ENCODE measurements around the gene R3HDM2.

Gene R3HDM2

DNA sequence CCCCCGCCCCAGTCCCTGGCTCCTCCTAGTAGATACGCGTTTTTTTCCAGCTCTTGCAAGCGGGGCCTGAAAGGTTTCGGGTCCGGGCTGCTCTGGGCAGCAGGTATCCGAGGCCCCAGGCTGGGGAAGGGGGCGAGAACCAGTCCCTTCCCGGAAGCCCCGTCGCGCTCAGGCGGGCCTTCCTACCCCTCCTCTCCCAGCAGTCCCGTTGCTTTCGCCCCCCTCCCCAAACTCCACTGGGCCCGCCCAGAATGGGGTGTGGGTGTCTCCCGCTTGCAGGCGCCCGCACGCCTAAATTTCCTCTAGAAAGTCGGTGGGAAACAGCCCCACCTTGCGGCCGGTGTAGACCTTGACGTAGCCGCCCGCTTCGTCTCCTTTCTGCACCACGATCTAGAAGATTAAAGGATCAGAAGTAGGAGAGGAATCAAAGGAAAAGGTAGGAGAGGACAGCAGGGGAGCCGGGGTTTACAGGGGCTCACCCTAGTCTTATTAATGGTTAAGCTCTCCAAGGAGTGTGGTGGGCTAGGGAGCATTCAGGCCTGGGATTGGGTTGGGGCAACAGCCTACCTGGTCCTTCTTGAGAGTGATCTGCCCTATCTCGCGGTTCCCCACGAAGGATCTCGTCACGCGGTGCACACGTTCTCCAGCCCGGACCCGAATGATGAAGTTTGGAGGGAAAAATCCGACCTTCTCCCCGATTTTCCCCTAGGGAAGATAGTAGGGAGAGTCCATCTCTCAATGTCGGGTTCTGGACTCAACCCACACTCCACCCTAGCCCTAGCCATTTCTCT is 187.1 kb downstream of the R3HDM2 start:
- TF ChIP-seq, protein P1, sequence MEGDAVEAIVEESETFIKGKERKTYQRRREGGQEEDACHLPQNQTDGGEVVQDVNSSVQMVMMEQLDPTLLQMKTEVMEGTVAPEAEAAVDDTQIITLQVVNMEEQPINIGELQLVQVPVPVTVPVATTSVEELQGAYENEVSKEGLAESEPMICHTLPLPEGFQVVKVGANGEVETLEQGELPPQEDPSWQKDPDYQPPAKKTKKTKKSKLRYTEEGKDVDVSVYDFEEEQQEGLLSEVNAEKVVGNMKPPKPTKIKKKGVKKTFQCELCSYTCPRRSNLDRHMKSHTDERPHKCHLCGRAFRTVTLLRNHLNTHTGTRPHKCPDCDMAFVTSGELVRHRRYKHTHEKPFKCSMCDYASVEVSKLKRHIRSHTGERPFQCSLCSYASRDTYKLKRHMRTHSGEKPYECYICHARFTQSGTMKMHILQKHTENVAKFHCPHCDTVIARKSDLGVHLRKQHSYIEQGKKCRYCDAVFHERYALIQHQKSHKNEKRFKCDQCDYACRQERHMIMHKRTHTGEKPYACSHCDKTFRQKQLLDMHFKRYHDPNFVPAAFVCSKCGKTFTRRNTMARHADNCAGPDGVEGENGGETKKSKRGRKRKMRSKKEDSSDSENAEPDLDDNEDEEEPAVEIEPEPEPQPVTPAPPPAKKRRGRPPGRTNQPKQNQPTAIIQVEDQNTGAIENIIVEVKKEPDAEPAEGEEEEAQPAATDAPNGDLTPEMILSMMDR (IDR thresholded peaks at IDR 0.05; ENCODE audit: extremely low read depth, insufficient read depth, missing control alignments) = peak; percentile 87
- DNase-seq (ENCODE audit: low spot score) = peak; percentile 85
- in situ Hi-C loops (cut with MboI; ENCODE audit: low pct_unique_long_range_greater_than_20kb, low sequenced_read_pairs, unreplicated experiment) = no loop called here

DNA sequence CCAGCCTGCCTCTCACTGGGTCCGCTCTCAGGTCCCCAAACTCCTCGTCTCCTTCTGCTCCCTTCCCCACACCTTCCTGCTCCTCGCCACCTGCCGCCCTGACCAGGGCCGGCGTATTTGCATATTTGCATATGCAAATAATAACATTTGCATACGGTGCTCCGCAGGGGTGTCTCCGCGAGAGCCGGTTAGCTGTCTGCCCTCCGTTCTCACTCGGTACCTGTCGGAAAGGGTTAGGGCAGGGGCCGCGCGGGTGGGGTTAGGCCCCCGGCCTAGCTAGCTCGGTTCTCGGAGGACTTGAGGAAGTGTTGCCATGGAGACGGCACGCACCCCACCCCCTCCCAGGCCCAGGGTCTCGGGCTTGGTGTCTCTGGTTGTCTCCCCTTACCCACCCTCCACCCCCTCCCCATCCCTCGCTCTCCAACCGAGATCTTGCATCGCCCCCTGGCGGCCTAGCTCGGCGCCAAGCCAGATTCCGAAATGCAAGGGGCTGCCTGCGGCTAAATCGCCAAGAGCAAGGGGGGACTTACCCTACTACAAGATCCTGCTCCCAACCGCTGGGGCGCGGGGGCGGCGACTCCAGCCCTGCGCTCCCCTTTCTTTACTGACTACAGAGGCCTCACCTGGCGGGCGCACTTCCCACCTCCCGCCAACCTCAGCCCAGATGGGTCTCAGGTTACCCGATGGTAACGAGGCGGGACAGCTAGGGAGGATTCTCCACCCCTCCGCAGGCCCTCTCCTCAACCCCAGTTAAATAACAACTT is 188.0 kb downstream of the R3HDM2 start:
- peak; percentile 74 for DNase-seq (ENCODE audit: low spot score)
- in situ Hi-C loops (cut with MboI; ENCODE audit: low pct_unique_long_range_greater_than_20kb, low sequenced_read_pairs, unreplicated experiment) = no loop called here
- TF ChIP-seq, protein P1 (IDR thresholded peaks at IDR 0.05; ENCODE audit: extremely low read depth, insufficient read depth, missing control alignments) = peak; percentile 86

DNA sequence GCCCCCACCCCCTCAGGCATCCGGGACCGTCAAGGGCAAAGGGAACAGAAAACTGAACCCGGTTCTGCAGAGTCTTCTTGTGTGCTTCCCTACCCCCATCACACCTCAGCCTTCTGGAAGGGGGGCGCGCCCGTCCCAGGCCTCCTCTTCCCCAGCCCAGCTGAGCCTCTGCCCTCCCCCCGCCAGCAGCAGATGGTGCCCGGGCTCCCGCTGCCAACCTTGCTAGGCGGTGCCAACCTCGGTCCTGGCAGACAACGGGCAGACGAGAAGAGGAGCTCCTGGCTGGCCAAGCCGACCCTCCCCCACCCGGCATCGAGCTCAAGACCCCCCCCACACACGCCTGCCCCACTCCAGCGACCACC is 188.5 kb downstream of the R3HDM2 start:
- TF ChIP-seq, protein P1 (IDR thresholded peaks at IDR 0.05; ENCODE audit: extremely low read depth, insufficient read depth, missing control alignments) = no peak
- DNase-seq (ENCODE audit: low spot score) = no peak
- in situ Hi-C loops (cut with MboI; ENCODE audit: low pct_unique_long_range_greater_than_20kb, low sequenced_read_pairs, unreplicated experiment) = no loop called here

DNA sequence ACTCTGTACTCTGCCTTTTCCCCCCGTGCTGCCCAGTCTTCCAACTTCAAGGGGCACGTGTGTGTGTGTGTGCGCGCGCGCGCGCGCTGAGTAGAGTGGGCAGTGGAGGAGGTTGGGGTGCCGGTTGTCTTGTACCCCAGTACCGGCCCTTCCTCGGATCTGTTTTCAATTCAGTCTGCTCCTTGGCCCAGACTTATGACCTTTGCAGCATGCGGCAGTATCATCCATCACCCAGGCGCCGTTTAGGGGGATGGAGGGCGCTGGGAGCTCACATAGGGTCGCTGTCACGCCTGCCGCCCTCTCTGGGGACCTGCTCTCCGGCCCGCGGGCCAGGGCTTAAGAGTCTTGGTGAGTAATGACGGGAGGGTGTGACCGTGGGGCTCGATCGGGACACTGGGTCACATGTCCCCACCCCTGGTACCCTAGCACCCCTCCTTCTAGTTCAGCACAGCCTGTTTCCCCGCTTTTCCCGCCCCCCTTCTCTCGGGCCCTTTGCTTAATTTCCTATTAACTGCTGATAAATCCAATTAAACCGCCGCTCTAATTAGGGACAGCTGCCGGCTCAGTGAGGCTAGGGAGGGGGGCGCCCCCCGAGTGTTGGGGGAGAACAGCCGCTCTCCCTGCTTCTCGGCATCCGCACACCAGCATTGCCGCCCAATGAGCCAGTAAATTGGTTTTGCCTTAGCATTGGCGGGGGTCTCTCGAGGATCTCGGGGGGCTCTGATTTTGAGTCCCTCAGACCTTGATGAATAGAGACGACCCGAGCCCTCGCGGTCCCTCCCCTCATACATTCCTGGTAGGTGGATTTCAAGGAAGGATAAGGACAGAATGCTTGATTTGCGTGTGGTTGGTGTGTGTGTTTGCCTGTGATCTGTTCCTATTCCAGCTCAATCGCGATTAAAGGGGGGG is 189.2 kb downstream of the R3HDM2 start:
- DNase-seq (ENCODE audit: low spot score) = no peak
- TF ChIP-seq, protein P1 (IDR thresholded peaks at IDR 0.05; ENCODE audit: extremely low read depth, insufficient read depth, missing control alignments) = no peak
- in situ Hi-C loops (cut with MboI; ENCODE audit: low pct_unique_long_range_greater_than_20kb, low sequenced_read_pairs, unreplicated experiment) = no loop called here

DNA sequence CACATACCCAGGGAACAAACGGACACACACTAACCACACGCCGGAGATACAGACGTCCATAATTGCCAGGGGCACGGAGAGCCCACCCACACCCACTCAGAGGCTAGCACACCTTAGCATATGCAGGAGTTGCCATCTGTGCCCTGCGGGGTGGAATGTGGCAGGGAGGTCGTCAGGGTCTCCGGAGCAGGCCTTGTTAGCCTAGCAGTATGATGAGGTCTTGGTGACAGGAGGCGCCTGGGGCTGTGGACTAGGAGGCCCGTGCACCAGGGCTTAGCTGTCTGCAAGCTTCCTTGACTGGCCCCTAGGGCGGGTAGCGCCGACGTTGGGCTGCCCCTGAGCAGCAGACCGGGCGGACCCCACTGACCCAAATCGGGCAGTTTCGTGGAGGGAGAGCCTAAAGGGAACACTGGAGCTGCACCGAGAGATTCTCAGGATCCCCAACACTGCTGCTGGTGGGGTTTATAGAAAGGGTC is 189.9 kb downstream of the R3HDM2 start:
- DNase-seq (ENCODE audit: low spot score) = no peak
- in situ Hi-C loops (cut with MboI; ENCODE audit: low pct_unique_long_range_greater_than_20kb, low sequenced_read_pairs, unreplicated experiment) = no loop called here
- TF ChIP-seq, protein P1 (IDR thresholded peaks at IDR 0.05; ENCODE audit: extremely low read depth, insufficient read depth, missing control alignments) = no peak
